GM12878 (cell line): ENCODE data around the gene CCDC197. TPM values are rescaled to one million over a fixed set of nuclear protein-coding genes. Genes with fewer than 3 reads are reported as not detected.

Source experiments
- ATF7 ChIP-seq: fragments of 450-650 bp; IDR thresholded peaks from 2 replicates; pipeline ENCODE4 v1.6.1; 2016; ENCODE audit warnings: low read depth, mild to moderate bottlenecking
- CREB1 ChIP-seq: IDR thresholded peaks from 2 replicates; pipeline ENCODE4 v1.6.1; 2012; ENCODE audit warnings: low read depth, mild to moderate bottlenecking, inconsistent platforms
- DPF2 ChIP-seq: fragments of 450-650 bp; IDR thresholded peaks from 2 replicates; pipeline ENCODE4 v1.6.1; 2017; ENCODE audit warnings: mild to moderate bottlenecking
- IKZF2 ChIP-seq, 2 experiments: fragments of 450-650 bp; IDR thresholded peaks; 2 replicates each; pipeline ENCODE4 v1.6.1; 2017; ENCODE audit warnings: mild to moderate bottlenecking in 2 of 2, moderate library complexity in 2 of 2
- RFX5 ChIP-seq: IDR thresholded peaks from 2 replicates; pipeline ENCODE4 v1.6.1; 2011; ENCODE audit warnings: low read depth, low read length, improper control_type of control experiment
- WRNIP1 ChIP-seq: IDR thresholded peaks from 2 replicates; pipeline ENCODE4 v1.6.1; 2011; ENCODE audit warnings: low read depth, low read length, improper control_type of control experiment, borderline replicate concordance
- ZNF687 ChIP-seq: fragments of 450-650 bp; IDR thresholded peaks from 2 replicates; pipeline ENCODE4 v1.6.1; 2017; ENCODE audit warnings: mild to moderate bottlenecking, moderate library complexity
- polyA plus RNA-seq, 11 experiments: library from polyadenylated mRNA; depleted of rRNA in 4 of 11; unstranded in 6 of 11; stranded (reverse) in 5 of 11; fragments of >200 nt; fragmentation: Nextera tagmentation in 4 of 11; fragmentation: Illumina TruSeq in 1 of 11; extraction: Ambion mirVana in 4 of 11; extraction: Trizol in 1 of 11; gene quantifications; 1 replicate in 1 of 11; 2 replicates in 10 of 11; pipeline versions ENCODE4 v1.2.1 to v1.2.3, GENCODE V29; 2011 to 2016; ENCODE audit warnings: inconsistent platforms in 2 of 11, missing spikeins in 2 of 11, low read depth in 1 of 11
- total RNA-seq, 4 experiments: library from RNA; depleted of rRNA in 3 of 4; stranded (reverse); fragments of >200 nt in 3 of 4; fragmentation: Illumina TruSeq in 1 of 4; extraction: Trizol in 1 of 4; gene quantifications; 2 replicates each; pipeline versions ENCODE4 v1.2.1 to v1.2.3, GENCODE V29; 2013 to 2021
- TF ChIP-seq, protein P1 (sequence below): fragments of 450-650 bp; IDR thresholded peaks from 2 replicates; pipeline ENCODE4 v1.6.1; 2017; ENCODE audit warnings: mild to moderate bottlenecking, moderate library complexity

CCDC197 gene
- total and polyA plus RNA-seq, 10 of the 15 experiments (the other 5 are each of a cell fraction or from before 2014, with no cell fraction given) = 0.12 TPM; not detected in 9

DNA sequence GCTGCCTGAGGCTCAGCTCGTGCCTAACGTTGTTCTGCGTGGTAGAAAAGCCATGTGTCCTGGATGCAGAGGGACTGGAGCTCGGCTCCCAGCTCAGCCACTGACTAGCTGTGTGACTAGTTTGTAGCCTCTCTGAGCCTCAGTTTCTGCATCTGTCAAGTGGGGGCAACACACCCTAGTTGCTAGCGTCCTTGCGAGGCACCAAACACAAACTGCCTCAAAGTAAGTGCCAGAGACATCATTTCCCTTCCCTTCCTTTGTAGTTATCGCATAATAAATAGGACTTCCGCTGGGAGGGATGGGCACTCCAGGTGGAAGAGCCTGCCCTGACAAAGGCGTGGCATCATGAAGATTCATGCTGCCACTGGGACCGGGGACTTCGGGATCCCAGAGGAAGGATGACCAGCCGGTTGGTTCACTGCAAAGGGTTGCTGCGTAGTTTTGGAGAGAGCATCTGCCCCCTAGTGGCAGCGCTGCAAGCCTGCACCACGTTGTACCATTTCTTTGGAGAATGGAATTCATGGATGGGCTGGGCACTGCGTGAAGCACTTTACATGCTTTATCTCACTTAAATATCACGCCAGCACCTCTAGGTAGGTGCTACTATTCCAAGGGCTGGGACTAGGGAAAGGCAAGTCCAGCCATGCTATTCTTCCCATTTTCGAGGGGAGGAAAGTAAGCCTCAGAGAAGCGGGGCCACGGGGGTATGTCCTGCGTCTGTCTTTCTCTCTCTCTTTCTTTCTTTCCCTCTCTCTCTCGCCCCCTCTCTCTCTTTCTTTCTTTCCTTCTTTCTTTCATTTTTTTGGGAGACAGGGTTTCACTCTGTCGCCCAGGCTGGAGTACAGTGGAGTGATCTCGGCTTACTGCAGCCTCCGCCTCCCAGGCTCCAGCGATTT lies 4.6 kb downstream of the CCDC197 start (continued):
- TF ChIP-seq IKZF2 (IDR thresholded peaks at IDR 0.05) (peak; percentile 52 to 70; a peak in 3 of 4 replicates), RFX5 (no peak), WRNIP1 (no peak), DPF2 (0 out of 2 replicates have a peak, but pooled peaks have one; percentile 17), ZNF687 (peak; percentile 54; the same call in 1 of the 2 replicates), ATF7 (no peak), CREB1 (peak; percentile 51; the same call in 1 of the 2 replicates)
- TF ChIP-seq, protein P1, sequence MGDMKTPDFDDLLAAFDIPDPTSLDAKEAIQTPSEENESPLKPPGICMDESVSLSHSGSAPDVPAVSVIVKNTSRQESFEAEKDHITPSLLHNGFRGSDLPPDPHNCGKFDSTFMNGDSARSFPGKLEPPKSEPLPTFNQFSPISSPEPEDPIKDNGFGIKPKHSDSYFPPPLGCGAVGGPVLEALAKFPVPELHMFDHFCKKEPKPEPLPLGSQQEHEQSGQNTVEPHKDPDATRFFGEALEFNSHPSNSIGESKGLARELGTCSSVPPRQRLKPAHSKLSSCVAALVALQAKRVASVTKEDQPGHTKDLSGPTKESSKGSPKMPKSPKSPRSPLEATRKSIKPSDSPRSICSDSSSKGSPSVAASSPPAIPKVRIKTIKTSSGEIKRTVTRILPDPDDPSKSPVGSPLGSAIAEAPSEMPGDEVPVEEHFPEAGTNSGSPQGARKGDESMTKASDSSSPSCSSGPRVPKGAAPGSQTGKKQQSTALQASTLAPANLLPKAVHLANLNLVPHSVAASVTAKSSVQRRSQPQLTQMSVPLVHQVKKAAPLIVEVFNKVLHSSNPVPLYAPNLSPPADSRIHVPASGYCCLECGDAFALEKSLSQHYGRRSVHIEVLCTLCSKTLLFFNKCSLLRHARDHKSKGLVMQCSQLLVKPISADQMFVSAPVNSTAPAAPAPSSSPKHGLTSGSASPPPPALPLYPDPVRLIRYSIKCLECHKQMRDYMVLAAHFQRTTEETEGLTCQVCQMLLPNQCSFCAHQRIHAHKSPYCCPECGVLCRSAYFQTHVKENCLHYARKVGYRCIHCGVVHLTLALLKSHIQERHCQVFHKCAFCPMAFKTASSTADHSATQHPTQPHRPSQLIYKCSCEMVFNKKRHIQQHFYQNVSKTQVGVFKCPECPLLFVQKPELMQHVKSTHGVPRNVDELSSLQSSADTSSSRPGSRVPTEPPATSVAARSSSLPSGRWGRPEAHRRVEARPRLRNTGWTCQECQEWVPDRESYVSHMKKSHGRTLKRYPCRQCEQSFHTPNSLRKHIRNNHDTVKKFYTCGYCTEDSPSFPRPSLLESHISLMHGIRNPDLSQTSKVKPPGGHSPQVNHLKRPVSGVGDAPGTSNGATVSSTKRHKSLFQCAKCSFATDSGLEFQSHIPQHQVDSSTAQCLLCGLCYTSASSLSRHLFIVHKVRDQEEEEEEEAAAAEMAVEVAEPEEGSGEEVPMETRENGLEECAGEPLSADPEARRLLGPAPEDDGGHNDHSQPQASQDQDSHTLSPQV = peak; percentile 82
